Measurements from ENCODE around the gene FOLR2.

Gene FOLR2

GRCh38 chr11:72240461-72241290 is 24.1 kb downstream of the FOLR2 start:
- peaks cover 6% of the 10 kb centered on the region for H3F3A ChIP-seq (ENCODE audit: insufficient read depth)
- H3K9ac ChIP-seq (ENCODE audit: low read length): no peak overlapping the region
- no peaks in the 10 kb centered on the region for H3K27me3 ChIP-seq (ENCODE audit: low read length)
- H3K79me2 ChIP-seq (ENCODE audit: insufficient read depth, low read length): no peaks in the 10 kb centered on the region
- TF ChIP-seq, protein P1, sequence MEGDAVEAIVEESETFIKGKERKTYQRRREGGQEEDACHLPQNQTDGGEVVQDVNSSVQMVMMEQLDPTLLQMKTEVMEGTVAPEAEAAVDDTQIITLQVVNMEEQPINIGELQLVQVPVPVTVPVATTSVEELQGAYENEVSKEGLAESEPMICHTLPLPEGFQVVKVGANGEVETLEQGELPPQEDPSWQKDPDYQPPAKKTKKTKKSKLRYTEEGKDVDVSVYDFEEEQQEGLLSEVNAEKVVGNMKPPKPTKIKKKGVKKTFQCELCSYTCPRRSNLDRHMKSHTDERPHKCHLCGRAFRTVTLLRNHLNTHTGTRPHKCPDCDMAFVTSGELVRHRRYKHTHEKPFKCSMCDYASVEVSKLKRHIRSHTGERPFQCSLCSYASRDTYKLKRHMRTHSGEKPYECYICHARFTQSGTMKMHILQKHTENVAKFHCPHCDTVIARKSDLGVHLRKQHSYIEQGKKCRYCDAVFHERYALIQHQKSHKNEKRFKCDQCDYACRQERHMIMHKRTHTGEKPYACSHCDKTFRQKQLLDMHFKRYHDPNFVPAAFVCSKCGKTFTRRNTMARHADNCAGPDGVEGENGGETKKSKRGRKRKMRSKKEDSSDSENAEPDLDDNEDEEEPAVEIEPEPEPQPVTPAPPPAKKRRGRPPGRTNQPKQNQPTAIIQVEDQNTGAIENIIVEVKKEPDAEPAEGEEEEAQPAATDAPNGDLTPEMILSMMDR (IDR thresholded peaks at IDR 0.05; ENCODE audit: insufficient read depth, low read length, poor library complexity, severe bottlenecking): no peak
- no peak for TF ChIP-seq EZH2phosphoT487 (conservative IDR thresholded peaks at IDR 0.05; ENCODE audit: low read length)
- H3K9me3 ChIP-seq (ENCODE audit: insufficient read depth, low read length): no peaks in the 10 kb centered on the region
- H3K36me3 ChIP-seq (ENCODE audit: low read length): peaks cover 4% of the 10 kb centered on the region; the same call in 1 of the 2 replicates
- no peak overlapping the region for H3K27ac ChIP-seq (ENCODE audit: low read depth, low read length)
- H2AFZ ChIP-seq (ENCODE audit: low read depth, low read length, severe bottlenecking): no peak overlapping the region
- H3K9me2 ChIP-seq (replicated peaks; ENCODE audit: insufficient read depth, low read length): no peaks in the 10 kb centered on the region
- H3K4me3 ChIP-seq (ENCODE audit: insufficient read depth, low read length, poor library complexity, severe bottlenecking): no peak overlapping the region
- no peak overlapping the region for H3K4me2 ChIP-seq (ENCODE audit: low read depth, low read length, poor library complexity, severe bottlenecking)
- H4K20me1 ChIP-seq (ENCODE audit: low read depth, low read length): no peaks in the 10 kb centered on the region

DNA sequence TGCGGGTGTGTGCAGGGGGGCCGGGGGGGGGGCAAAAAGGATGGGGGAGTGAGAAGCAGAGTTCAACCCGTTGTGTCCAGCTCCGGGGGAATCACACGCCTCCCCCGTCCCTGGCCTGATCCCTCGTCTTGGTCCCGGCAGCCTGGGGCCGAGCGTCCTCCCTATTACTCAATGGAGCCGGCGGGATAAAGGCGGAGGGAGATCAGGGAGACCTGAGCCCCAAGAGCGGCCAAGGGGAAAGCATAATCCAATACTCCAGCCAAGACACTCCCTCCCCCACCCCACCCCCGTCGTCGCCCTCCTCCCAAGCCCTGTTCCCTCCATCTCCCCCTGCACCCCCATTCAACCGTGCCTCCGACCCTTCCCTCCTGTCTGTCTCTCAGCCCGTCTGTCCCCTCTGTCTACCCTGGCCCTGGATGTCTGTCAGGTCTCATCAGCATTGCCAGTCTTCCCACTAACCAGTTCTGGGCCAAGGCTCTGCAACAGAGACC is 24.7 kb downstream of the FOLR2 start:
- no peaks in the 10 kb centered on the region for H3K9me3 ChIP-seq (ENCODE audit: insufficient read depth, low read length)
- no peak overlapping the region for H3K4me3 ChIP-seq (ENCODE audit: insufficient read depth, low read length, poor library complexity, severe bottlenecking)
- no peaks in the 10 kb centered on the region for H3K9me2 ChIP-seq (replicated peaks; ENCODE audit: insufficient read depth, low read length)
- H3K79me2 ChIP-seq (ENCODE audit: insufficient read depth, low read length): no peaks in the 10 kb centered on the region
- H3K27ac ChIP-seq (ENCODE audit: low read depth, low read length): no peak overlapping the region
- H3K36me3 ChIP-seq (ENCODE audit: low read length): peaks cover 4% of the 10 kb centered on the region; the same call in 1 of the 2 replicates
- no peak overlapping the region for H3K4me2 ChIP-seq (ENCODE audit: low read depth, low read length, poor library complexity, severe bottlenecking)
- no peaks in the 10 kb centered on the region for H3K27me3 ChIP-seq (ENCODE audit: low read length)
- no peaks in the 10 kb centered on the region for H4K20me1 ChIP-seq (ENCODE audit: low read depth, low read length)
- H3K9ac ChIP-seq (ENCODE audit: low read length): no peak overlapping the region
- H2AFZ ChIP-seq (ENCODE audit: low read depth, low read length, severe bottlenecking): no peak overlapping the region
- TF ChIP-seq, protein P1 (IDR thresholded peaks at IDR 0.05; ENCODE audit: insufficient read depth, low read length, poor library complexity, severe bottlenecking): no peak
- TF ChIP-seq EZH2phosphoT487 (conservative IDR thresholded peaks at IDR 0.05; ENCODE audit: low read length): no peak
- H3F3A ChIP-seq (ENCODE audit: insufficient read depth): peaks cover 4% of the 10 kb centered on the region

DNA sequence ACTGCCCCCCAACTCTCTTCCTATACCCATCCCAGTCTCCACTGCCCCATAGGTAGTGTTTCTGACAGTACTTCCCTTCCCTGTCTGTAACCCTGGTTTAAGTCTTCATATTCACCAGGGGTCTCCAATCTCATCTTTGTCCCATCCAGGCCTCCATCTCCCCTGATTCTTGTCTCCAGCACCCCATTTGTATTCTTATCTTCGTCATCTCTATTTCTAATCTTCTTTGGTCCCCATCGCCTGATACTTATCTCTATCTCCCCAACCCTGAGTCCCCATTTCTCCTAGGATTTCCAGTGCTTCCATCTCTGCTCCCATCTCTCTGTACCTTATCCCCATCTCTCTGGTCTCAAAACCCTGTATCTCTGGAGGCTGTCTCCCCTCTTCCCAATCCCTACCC is 25.5 kb downstream of the FOLR2 start:
- H3K27ac ChIP-seq (ENCODE audit: low read depth, low read length): no peak overlapping the region
- H3K27me3 ChIP-seq (ENCODE audit: low read length): no peaks in the 10 kb centered on the region
- no peaks in the 10 kb centered on the region for H3K9me3 ChIP-seq (ENCODE audit: insufficient read depth, low read length)
- H3K4me2 ChIP-seq (ENCODE audit: low read depth, low read length, poor library complexity, severe bottlenecking): no peak overlapping the region
- H3K4me3 ChIP-seq (ENCODE audit: insufficient read depth, low read length, poor library complexity, severe bottlenecking): no peak overlapping the region
- no peak overlapping the region for H3K9ac ChIP-seq (ENCODE audit: low read length)
- H3K79me2 ChIP-seq (ENCODE audit: insufficient read depth, low read length): no peaks in the 10 kb centered on the region
- H4K20me1 ChIP-seq (ENCODE audit: low read depth, low read length): no peaks in the 10 kb centered on the region
- no peaks in the 10 kb centered on the region for H3F3A ChIP-seq (ENCODE audit: insufficient read depth)
- no peaks in the 10 kb centered on the region for H3K9me2 ChIP-seq (replicated peaks; ENCODE audit: insufficient read depth, low read length)
- no peak for TF ChIP-seq EZH2phosphoT487 (conservative IDR thresholded peaks at IDR 0.05; ENCODE audit: low read length)
- TF ChIP-seq, protein P1 (IDR thresholded peaks at IDR 0.05; ENCODE audit: insufficient read depth, low read length, poor library complexity, severe bottlenecking): no peak
- no peak overlapping the region for H2AFZ ChIP-seq (ENCODE audit: low read depth, low read length, severe bottlenecking)
- peaks cover 4% of the 10 kb centered on the region; the same call in 1 of the 2 replicates for H3K36me3 ChIP-seq (ENCODE audit: low read length)
